Measurements from ENCODE around the gene SENP6. TPM values are rescaled to one million over a fixed set of nuclear protein-coding genes. Genes with fewer than 3 reads are reported as not detected.

SENP6 gene
- total and polyA plus RNA-seq, 9 of the 15 experiments (the other 6 are each of a cell fraction or from before 2014, with no cell fraction given) = 11.1 to 79.4 (median 46.8) TPM

- H3K9me3 ChIP-seq (replicated peaks; ENCODE audit: control insufficient read depth, insufficient read depth, low read depth, low read length) = no peaks in the 10 kb centered on the region
- ChIA-PET CTCF (ENCODE audit: low intra/inter-chr PET ratio) (no interaction called here), POLR2A (no interaction called here)
- H3K4me3 ChIP-seq = no peak overlapping the region
- no peak overlapping the region for H3K9ac ChIP-seq (ENCODE audit: insufficient read depth in 1 of 2, low read depth in 2 of 2, low read length in 2 of 2)
- peaks cover 4 to 17% of the 10 kb centered on the region in 2 experiments; a peak in 4 of 5 replicates for H3K27me3 ChIP-seq (ENCODE audit: control insufficient read depth in 2 of 2, insufficient read depth in 2 of 2, low read length in 2 of 2)
- ATAC-seq = no peak
- no TSS peak for BruUV-seq (replicated peaks)
- intact Hi-C loops (cut with micrococcal nuclease) = no loop called here
- DNase-seq (ENCODE audit: extremely low read depth in 1 of 4, low spot score in 3 of 4) = no peak
- H3K27ac ChIP-seq (ENCODE audit: extremely low read depth, low read depth, low read length) = no peak overlapping the region
- no peak for FAIRE-seq
- H3K9me1 ChIP-seq (ENCODE audit: control insufficient read depth, insufficient read depth, low read length) = no peaks in the 10 kb centered on the region
- no peak overlapping the region for H3K4me2 ChIP-seq (ENCODE audit: insufficient read depth, low read length)
- in situ Hi-C loops (cut with MboI) = no loop called here
- no peaks in the 10 kb centered on the region for H3K79me2 ChIP-seq (ENCODE audit: control insufficient read depth, insufficient read depth, low read length)
- H3K4me1 ChIP-seq (replicated peaks in 1 of 2; ENCODE audit: control insufficient read depth in 2 of 2, insufficient read depth in 2 of 2, low read length in 2 of 2) = peaks cover 0 to 14% of the 10 kb centered on the region in 2 experiments; a peak in 2 of 5 replicates
- WGBS (ENCODE audit: insufficient coverage, low coverage, missing lambda C conversion rate) = 5% methylated on average over 3 of the region's 3 CpGs
- TF ChIP-seq ZNF143 (CRISPR knock-in tag; IDR thresholded peaks at IDR 0.05) (no peak), RBM17 (IDR thresholded peaks at IDR 0.05; ENCODE audit: borderline replicate concordance, low read depth, low read length) (no peak), SMAD4 (CRISPR knock-in tag; conservative IDR thresholded peaks at IDR 0.05) (no peak), TRIM24 (IDR thresholded peaks at IDR 0.05) (no peak), TARDBP (IDR thresholded peaks at IDR 0.05) (no peak), ELF4 (CRISPR knock-in tag; IDR thresholded peaks at IDR 0.05) (no peak), SP1 (CRISPR knock-in tag; IDR thresholded peaks at IDR 0.05) (no peak), CREB3 (tag; conservative IDR thresholded peaks at IDR 0.05; ENCODE audit: low read depth) (no peak), MBD2 (IDR thresholded peaks at IDR 0.05; ENCODE audit: borderline replicate concordance, low read depth) (no peak), RB1 (IDR thresholded peaks at IDR 0.05; ENCODE audit: low read depth) (no peak), ELF2 (CRISPR knock-in tag; IDR thresholded peaks at IDR 0.05) (no peak), SMARCC2 (IDR thresholded peaks at IDR 0.05; ENCODE audit: low read depth) (no peak), NCOR1 (IDR thresholded peaks at IDR 0.05) (no peak), ZNF764 (CRISPR knock-in tag; IDR thresholded peaks at IDR 0.05; ENCODE audit: low read depth) (no peak), RERE (CRISPR knock-in tag; IDR thresholded peaks at IDR 0.05; ENCODE audit: borderline replicate concordance) (no peak), ZFP36 (IDR thresholded peaks at IDR 0.05; ENCODE audit: low read depth, low read length, partially characterized antibody) (no peak), NR2F6 (CRISPR knock-in tag; IDR thresholded peaks at IDR 0.05) (no peak)
- H3K36me3 ChIP-seq (ENCODE audit: control insufficient read depth, insufficient read depth, low read length) = no peaks in the 10 kb centered on the region
- H4K20me1 ChIP-seq (replicated peaks; ENCODE audit: control insufficient read depth, insufficient read depth, low read length) = no peaks in the 10 kb centered on the region
- H2AFZ ChIP-seq (ENCODE audit: low read depth, low read length) = no peak overlapping the region
Measured at GRCh38 chr6:75752365-75752764, 150.7 kb downstream of the SENP6 start.

Data from K562 (cell line).